Measurements from ENCODE around the gene ELAVL4.

DNA sequence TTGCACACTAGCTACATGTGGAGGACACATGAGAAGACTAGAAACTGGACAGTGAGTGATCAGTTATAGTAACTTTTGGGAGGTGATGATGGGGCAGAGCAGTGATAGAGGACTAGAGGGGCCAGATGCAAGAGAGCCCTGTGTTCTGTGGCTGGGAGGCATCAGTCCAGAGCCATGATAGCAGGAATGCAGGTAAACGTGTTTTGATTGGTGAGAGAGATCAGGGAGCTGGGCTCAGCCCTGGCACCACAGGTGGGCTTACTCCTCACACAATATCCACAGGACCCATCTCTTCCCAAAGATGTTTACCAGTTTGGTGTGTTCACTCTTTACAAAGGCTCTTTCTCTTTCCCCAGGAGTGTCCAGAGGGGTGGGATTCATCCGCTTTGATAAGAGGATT is 86.5 kb downstream of the ELAVL4 start:
- TF ChIP-seq POLR2A (IDR thresholded peaks at IDR 0.05) (no peak), POLR2AphosphoS5 (IDR thresholded peaks at IDR 0.05) (no peak)

Data from upper lobe of left lung (tissue), 4 donors.